Mononuclear cell (primary cell): ENCODE results near the gene MATCAP1. TPM values are rescaled to one million over a fixed set of nuclear protein-coding genes. Genes with fewer than 3 reads are reported as not detected.
A peak's percentile ranks its signal among the peaks of the same experiment; 100 is the strongest.

Source experiments
- H3K27me3 ChIP-seq: 2 replicates; pipeline ENCODE4 v1.6.0; 2011; ENCODE audit warnings: low read length, control low read depth; ENCODE audit not compliant: insufficient read depth
- H3K4me1 ChIP-seq: 2 replicates; pipeline ENCODE4 v1.5.1; 2011; ENCODE audit warnings: mild to moderate bottlenecking, low read length, control low read depth; ENCODE audit not compliant: insufficient read depth
- H3K4me3 ChIP-seq: 2 replicates; pipeline ENCODE4 v1.5.1; 2011; ENCODE audit warnings: mild to moderate bottlenecking, low read length, moderate library complexity
- H3K9me3 ChIP-seq: 2 replicates; pipeline ENCODE4 v1.5.1; 2011; ENCODE audit warnings: low read depth, mild to moderate bottlenecking, control low read depth, low read length
- total RNA-seq: library from RNA; depleted of rRNA; stranded (reverse); fragments of >200 nt; gene quantifications from one replicate; pipeline ENCODE4 v1.2.3, GENCODE V29; 2012

Gene MATCAP1
- total RNA-seq, 1 donor: 3.5 TPM

DNA sequence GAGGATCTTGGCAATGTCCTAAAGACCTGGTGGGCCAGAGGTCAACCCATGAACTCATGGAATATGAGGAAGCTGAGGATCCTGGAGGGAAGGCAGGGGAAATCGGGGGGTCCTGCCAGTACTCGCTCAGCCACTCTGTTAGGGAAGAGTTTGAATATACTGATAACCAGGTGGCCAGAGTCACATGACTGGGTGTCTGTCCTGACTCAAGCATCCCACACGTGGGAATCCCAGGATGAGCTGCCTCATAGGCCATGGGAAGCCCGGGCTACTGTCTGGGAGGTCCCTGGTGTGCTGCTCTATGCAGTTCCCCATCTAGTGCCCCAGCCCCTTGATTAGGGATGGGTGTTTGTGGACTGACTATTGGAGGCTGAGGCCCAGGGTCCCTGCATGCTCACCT, 4.6 kb upstream of the MATCAP1 start:
- Histone ChIP-seq H3K4me1 (peaks cover 39% of the 10 kb centered on the region), H3K4me3 (no peak overlapping the region), H3K27me3 (no peaks in the 10 kb centered on the region)

DNA sequence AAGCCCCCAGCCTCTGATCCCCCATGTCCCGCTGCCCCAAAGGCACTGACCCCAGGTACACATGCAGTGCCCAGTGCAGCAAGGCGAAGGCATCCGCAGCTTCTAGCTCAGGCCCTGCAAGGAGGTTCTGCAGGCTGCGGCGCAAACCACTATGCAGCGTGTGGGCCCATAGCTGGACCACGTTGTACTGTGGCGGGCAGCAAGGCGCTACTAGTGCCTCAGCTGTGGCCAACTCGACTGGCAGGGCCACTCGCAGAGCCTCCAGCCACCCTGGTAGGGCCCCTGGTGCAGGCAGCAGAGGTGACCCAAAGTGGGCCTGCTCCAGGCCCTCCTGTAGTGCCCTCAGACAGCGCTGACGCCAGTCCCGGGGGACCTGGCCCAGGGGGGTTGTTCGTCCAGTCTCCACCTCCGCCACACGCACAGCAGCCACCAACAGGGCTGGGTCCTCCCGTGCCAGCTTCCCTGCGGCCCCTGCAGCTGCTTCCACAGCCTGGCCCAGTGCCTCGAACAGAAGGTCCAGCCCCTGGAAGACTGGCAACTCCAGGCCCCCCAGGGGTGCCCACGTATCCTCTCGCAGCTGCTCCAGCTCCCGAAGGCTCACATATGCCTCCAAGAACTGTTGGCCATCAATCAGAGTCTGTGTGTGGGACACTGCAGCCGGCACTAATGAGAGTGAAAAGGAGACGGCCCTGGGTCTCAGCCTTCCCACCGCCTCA, 3.6 kb upstream of the MATCAP1 start:
- peaks cover 39% of the 10 kb centered on the region for H3K4me1 ChIP-seq
- H3K9me3 ChIP-seq: no peaks in the 10 kb centered on the region
- H3K4me3 ChIP-seq: no peak overlapping the region
- H3K27me3 ChIP-seq: no peaks in the 10 kb centered on the region

More for the DNA sequence above, 4.6 kb upstream of the MATCAP1 start:
- H3K9me3 ChIP-seq: no peaks in the 10 kb centered on the region

DNA sequence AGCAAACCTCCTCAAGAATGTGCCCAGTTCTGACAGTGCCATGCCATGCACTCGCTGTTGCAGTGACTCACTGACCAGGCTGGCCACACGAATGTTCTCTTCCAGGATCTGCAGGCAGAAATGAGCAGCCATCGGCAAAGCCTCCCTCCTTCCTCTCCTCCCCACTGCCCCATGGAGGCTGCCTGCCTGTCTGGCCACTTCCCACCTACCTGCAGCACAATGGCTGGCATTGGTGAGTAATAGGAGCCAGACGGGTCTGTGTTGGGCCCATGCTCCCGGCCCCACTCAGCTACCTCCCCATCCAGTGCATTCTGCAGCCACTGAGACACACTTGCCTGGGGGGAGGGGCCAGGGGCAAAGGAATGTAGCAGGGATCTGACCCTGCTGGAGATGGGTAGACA, 2.8 kb upstream of the MATCAP1 start:
- Histone ChIP-seq H3K9me3 (no peaks in the 10 kb centered on the region), H3K4me3 (no peak overlapping the region), H3K4me1 (peaks cover 36% of the 10 kb centered on the region), H3K27me3 (no peaks in the 10 kb centered on the region)

DNA sequence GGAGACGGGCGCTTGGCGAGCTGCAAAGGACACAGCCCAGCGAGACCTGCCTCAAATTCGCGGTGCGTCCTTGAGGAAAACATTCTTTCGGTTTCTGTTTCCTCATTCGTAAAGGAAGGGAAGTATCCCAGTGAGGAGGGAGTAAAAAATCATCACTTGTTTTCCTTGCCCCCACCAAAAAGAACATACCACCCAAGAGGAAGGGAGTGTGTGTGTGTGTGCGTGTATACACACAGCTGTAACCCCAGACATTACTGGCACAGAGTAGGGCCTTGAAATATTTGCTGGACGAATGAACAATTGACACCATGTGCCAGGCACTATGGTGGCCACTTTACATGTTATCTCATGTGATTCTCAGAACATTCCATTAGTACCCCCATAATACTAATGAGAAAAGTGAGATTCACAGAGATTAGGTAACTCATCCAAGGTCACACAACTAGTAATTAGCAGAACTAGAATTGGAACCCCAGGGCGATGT, 1.9 kb upstream of the MATCAP1 start:
- H3K4me3 ChIP-seq: peak overlapping the region; percentile 71
- no peaks in the 10 kb centered on the region for H3K9me3 ChIP-seq
- peaks cover 33% of the 10 kb centered on the region for H3K4me1 ChIP-seq
- H3K27me3 ChIP-seq: no peaks in the 10 kb centered on the region

DNA sequence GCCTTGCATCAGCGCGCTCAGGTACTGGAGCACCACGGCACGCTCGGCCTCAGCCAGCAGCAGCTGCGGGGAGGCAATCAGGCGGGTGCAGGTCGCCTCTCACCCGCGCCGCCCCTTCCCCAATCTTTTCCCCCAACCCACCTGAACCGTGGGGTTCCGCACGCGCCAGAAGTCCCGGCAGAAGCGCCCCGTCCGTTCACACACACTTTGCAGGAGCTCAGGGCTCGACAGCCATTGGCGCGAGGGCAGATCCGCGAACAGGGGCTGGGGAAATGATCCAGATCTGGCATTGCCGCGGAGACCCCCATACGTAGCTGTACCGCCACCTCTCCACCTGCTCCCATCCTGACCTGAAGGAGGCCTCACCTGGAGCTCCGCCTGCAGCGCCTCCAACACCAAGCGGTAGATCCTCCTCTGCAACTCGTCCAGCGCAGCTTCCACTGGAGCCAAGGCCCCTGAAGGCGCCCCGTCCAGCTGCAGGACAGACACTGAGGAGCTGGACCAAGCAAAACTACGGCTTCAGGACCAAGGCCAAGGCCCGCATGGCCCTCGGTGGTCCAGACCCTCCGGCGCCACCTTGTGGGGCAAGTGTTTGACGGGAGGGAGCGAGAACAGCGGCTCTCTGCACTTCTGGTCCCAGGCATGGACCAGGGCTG, 1.4 kb upstream of the MATCAP1 start:
- Histone ChIP-seq H3K27me3 (no peaks in the 10 kb centered on the region), H3K4me1 (peaks cover 33% of the 10 kb centered on the region), H3K4me3 (peak overlapping the region; percentile 71), H3K9me3 (no peaks in the 10 kb centered on the region)

DNA sequence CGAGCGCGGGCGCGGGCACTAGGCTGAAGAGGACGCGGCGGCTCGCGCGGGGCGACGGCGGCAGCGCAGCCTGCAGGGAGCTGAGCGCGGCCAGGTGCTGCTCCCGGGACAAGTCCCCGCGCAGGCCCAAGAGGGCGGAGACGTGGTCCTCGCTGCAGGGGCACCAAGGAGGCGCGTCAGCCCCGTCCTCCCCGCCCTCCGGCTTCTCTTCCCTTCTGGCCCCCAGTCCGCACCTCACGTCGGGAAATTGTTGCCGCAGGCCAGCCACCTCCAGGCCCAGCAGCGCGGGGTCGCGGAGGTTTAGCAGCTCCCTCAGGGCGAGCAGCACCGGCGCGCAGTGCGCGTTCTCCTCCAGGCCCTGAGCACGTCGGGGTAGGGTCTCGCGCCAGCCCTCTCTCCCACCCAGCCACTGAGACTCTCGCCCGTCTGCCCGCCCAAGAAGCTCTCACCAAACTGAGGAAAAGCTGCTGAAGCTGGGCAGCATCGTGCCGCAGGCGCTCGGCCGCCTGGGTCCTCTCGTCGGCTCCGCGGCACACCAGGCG, 761 bp upstream of the MATCAP1 start:
- Histone ChIP-seq H3K9me3 (no peaks in the 10 kb centered on the region), H3K27me3 (no peaks in the 10 kb centered on the region), H3K4me3 (peak overlapping the region; percentile 71), H3K4me1 (peaks cover 33% of the 10 kb centered on the region)

DNA sequence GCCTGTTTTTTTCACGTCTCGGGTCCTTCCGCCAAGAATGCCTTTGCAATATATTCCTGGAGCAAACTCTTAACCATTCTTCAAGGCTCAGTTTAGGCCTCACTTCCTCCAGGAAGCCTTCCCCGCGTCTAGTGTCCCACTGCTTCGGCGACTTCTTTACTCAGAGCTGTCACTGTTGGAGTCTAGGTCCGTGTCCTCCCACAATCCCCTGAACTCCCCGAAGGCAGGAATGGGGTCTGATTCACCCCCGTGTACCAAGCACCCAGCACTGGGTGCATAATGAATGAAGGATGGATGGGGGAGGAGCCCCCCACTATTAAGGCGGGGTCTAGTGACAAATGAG, 508 bp downstream of the MATCAP1 start:
- Histone ChIP-seq H3K9me3 (no peaks in the 10 kb centered on the region), H3K4me1 (peaks cover 39% of the 10 kb centered on the region), H3K4me3 (peak overlapping the region; percentile 71), H3K27me3 (peaks cover 2% of the 10 kb centered on the region)

DNA sequence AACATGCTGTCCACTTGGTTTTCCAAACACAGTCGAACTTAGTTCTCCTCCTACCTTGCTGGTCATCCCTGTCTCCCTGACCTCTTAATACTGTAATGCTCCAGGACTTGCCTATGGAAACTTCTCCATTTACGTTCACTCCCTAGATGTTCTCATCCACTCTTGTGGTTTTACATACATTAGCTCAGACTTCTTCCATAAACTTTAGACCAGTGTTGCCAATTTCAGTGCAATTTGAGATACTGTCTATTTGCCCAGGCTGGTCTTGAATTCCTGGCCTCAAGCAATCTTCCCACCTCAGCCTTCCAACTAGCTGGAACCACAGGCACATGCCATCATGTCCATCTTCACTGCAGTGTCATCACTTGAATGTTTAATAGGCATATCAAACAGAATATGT, 1.5 kb downstream of the MATCAP1 start:
- H3K4me1 ChIP-seq: peaks cover 44% of the 10 kb centered on the region
- no peak overlapping the region for H3K4me3 ChIP-seq
- H3K9me3 ChIP-seq: no peaks in the 10 kb centered on the region
- H3K27me3 ChIP-seq: peaks cover 7% of the 10 kb centered on the region

DNA sequence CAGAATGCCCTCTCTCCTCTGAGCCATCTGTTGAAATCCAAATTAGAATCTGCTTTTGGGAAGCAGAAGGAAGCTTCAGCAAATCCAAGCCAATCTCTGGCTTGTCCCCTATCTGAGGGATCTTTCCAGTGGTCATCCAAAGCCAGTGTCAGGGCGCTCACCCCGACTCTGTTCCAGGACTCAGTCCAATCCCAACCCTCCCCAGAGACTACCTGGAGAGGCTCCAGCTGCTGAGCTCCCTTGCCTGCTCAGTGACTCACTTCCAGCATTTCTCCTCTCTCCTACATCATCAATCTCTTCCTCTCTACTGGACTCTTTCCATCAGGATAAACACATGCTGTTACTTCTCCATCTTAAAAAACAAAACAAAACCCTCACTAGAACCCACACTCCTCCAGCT, 2.4 kb downstream of the MATCAP1 start:
- no peak overlapping the region for H3K4me3 ChIP-seq
- H3K27me3 ChIP-seq: peaks cover 7% of the 10 kb centered on the region
- no peaks in the 10 kb centered on the region for H3K9me3 ChIP-seq
- H3K4me1 ChIP-seq: peaks cover 44% of the 10 kb centered on the region

DNA sequence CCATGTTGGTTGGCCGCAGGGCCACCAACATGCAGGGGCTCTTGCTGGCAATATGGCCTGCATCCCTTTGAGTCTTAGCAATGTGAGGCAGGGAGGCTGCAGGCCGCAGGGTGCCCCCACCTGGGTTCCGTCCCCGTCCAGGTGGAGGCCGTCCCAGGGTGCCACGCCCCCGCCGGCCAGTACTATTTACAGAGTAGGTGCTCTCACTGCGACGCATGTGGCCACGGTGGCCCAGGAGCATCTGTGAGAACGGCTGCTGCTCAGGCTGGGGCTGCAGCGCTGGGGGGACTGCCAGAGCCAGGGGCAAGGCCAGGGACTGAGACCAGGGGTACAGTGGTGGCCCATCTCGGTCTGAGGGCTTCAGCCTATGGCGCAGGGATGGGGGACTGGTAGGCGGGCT, 3.6 kb downstream of the MATCAP1 start:
- peaks cover 34% of the 10 kb centered on the region for H3K4me1 ChIP-seq
- no peak overlapping the region for H3K4me3 ChIP-seq
- H3K9me3 ChIP-seq: no peaks in the 10 kb centered on the region
- peaks cover 10% of the 10 kb centered on the region for H3K27me3 ChIP-seq

DNA sequence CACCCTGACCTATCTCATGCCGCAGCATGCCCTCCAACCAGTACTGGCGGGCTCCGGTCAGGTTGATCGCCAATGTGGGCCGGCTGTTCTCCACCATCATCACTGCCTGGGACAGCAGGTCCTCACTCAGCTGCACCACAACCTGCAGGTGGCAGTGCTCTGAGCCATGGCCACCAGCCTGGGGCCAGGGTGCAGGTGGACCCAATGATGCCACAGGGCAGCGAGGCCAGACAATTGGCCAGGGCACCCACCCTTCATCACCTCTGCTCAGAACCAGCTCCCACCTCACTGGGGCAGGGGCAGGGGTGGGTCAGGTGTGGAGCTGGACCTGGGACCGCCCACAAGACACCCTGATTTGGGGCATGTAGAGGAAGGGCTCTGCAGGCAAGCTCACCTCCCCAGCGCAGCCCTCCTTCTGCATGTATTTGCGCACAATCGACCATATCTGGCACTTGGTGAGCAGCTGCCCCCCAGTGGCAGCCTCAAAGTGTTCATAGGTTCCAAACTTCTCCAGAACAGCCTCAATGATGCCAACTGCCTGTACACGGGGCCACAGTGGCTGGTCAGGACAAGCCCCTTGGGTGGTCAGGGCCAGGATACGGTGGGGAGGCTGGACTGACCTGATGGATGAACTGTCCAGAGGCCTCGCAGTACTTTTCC, 4.2 kb downstream of the MATCAP1 start:
- Histone ChIP-seq H3K4me1 (peaks cover 33% of the 10 kb centered on the region), H3K9me3 (no peaks in the 10 kb centered on the region), H3K4me3 (no peak overlapping the region), H3K27me3 (peaks cover 16% of the 10 kb centered on the region)

DNA sequence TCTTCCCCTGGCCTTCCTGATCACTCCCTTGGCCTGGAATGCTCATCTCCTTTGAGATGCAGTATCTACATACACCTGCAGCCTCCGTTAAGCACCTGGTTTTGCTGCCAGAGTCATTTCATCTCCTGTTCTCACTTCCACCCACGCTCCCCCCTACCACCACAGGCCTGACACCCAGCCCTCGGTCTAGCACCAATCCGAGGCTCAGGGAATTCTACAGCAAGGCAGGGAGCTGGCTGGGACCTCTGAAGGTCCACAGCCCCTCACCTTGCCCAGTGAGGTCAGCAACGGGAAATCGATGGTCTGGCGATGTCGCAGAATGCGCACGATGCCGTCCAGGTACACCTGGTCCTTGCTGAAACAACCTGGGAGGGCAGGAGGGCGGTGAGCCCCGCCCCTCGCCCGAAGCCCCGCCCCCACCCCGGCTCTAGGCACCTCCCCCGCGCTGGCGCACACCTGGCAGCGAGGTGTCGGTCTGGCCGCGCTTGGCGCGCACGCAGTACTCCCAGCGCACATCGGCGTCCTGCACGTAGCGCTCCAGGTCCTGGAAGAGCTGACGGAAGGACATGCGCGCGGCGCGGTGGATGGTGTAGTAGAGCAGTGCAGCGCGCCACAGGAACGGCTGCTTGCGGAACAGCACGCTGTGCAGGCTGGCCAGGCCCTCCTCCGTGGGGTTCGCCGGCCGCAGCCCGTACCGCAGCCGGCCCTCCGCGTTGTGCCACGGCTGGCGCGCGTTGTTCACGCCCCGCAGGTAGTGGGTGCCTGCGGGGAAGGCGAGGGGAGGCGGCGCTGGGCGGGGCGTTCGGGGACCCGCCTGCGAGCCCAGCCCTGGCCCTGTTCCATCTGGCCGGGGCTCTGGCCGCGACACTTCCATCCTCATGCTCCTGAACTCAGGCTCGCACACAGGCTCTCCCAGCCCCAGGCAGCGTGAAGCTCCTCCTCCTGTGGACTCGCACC, 5.7 kb downstream of the MATCAP1 start:
- Histone ChIP-seq H3K4me3 (no peak overlapping the region), H3K9me3 (no peaks in the 10 kb centered on the region), H3K27me3 (peaks cover 26% of the 10 kb centered on the region), H3K4me1 (peaks cover 39% of the 10 kb centered on the region)

DNA sequence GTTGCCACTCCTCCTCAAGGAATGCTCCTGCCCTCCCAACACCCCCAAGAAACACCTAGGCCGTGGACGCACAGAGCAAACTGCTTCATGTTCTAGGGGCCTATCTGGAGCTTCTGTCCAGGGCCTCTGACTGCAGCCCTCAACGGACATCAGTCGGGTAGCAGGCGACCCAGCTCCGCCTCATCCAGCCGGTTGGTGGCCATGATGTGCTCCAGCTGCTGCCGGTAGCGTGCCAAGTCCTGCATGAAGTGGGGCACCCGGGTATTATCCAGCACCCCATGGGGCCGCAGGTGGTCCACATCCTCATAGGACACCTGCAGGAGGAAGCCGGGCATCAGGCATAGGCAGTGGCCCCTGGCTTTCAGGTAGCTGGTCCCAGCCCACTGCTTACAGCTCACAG, 7.1 kb downstream of the MATCAP1 start:
- H3K4me3 ChIP-seq: no peak overlapping the region
- H3K27me3 ChIP-seq: peaks cover 26% of the 10 kb centered on the region
- peaks cover 42% of the 10 kb centered on the region for H3K4me1 ChIP-seq
- H3K9me3 ChIP-seq: no peaks in the 10 kb centered on the region

DNA sequence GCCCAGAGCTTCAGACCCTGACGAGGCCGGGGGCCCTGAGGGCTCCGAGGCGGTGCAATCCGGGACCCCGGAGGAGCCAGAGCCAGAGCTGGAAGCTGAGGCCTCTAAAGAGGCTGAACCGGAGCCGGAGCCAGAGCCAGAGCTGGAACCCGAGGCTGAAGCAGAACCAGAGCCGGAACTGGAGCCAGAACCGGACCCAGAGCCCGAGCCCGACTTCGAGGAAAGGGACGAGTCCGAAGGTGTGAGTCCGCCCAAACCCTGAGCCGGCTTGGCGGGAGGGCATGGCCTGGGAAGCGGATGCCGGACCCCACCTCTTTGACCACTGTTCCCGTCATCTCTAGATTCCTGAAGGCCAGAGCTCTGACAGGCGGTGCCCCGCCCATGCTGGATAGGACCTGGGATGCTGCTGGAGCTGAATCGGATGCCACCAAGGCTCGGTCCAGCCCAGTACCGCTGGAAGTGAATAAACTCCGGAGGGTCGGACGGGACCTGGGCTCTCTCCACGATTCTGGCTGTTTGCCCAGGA, 9.0 kb downstream of the MATCAP1 start:
- H3K27me3 ChIP-seq: peaks cover 38% of the 10 kb centered on the region
- peaks cover 57% of the 10 kb centered on the region for H3K4me1 ChIP-seq
- H3K9me3 ChIP-seq: no peaks in the 10 kb centered on the region
- H3K4me3 ChIP-seq: no peak overlapping the region
